ENCODE data around the gene GNAT3. TPM values are rescaled to one million over a fixed set of nuclear protein-coding genes. Genes with fewer than 3 reads are reported as not detected.

The GNAT3 gene
- total RNA-seq, 1 donor from 2014 or later, result not detected

GRCh38 chr7:80460857-80461256 is 51.0 kb downstream of the GNAT3 start:
- no peaks in the 10 kb centered on the region for H3K27me3 ChIP-seq (ENCODE audit: control insufficient read depth, insufficient read depth, low read length)
- H3K36me3 ChIP-seq (ENCODE audit: control insufficient read depth, insufficient read depth, low read length), result no peaks in the 10 kb centered on the region
- no peak for TF ChIP-seq CTCF (IDR thresholded peaks at IDR 0.05; ENCODE audit: insufficient read depth, low read length, poor library complexity, severe bottlenecking)
- no peak for DNase-seq (ENCODE audit: low read depth)
- H3K4me3 ChIP-seq (ENCODE audit: low read depth, low read length), result no peak overlapping the region

GRCh38 chr7:80459776-80460510 is 51.9 kb downstream of the GNAT3 start:
- Histone ChIP-seq H3K27me3 (ENCODE audit: control insufficient read depth, insufficient read depth, low read length) (no peaks in the 10 kb centered on the region), H3K36me3 (ENCODE audit: control insufficient read depth, insufficient read depth, low read length) (no peaks in the 10 kb centered on the region), H3K4me3 (ENCODE audit: low read depth, low read length) (no peak overlapping the region)
- TF ChIP-seq CTCF (IDR thresholded peaks at IDR 0.05; ENCODE audit: insufficient read depth, low read length, poor library complexity, severe bottlenecking), result no peak
- no peak for DNase-seq (ENCODE audit: low read depth)

GRCh38 chr7:80458822-80459725 is 52.8 kb downstream of the GNAT3 start:
- TF ChIP-seq CTCF (IDR thresholded peaks at IDR 0.05; ENCODE audit: insufficient read depth, low read length, poor library complexity, severe bottlenecking), result no peak
- no peak overlapping the region for H3K4me3 ChIP-seq (ENCODE audit: low read depth, low read length)
- no peaks in the 10 kb centered on the region for H3K36me3 ChIP-seq (ENCODE audit: control insufficient read depth, insufficient read depth, low read length)
- no peaks in the 10 kb centered on the region for H3K27me3 ChIP-seq (ENCODE audit: control insufficient read depth, insufficient read depth, low read length)
- DNase-seq (ENCODE audit: low read depth), result no peak

GRCh38 chr7:80453699-80454340 is 58.0 kb downstream of the GNAT3 start:
- Histone ChIP-seq H3K27me3 (ENCODE audit: control insufficient read depth, insufficient read depth, low read length) (no peaks in the 10 kb centered on the region), H3K4me3 (ENCODE audit: low read depth, low read length) (no peak overlapping the region), H3K36me3 (ENCODE audit: control insufficient read depth, insufficient read depth, low read length) (no peaks in the 10 kb centered on the region)
- DNase-seq (ENCODE audit: low read depth), result no peak
- TF ChIP-seq CTCF (IDR thresholded peaks at IDR 0.05; ENCODE audit: insufficient read depth, low read length, poor library complexity, severe bottlenecking), result peak; percentile 49

- no peak overlapping the region for H3K4me3 ChIP-seq (ENCODE audit: low read depth, low read length)
- TF ChIP-seq CTCF (IDR thresholded peaks at IDR 0.05; ENCODE audit: insufficient read depth, low read length, poor library complexity, severe bottlenecking), result no peak
- H3K27me3 ChIP-seq (ENCODE audit: control insufficient read depth, insufficient read depth, low read length), result no peaks in the 10 kb centered on the region
- no peaks in the 10 kb centered on the region for H3K36me3 ChIP-seq (ENCODE audit: control insufficient read depth, insufficient read depth, low read length)
- DNase-seq (ENCODE audit: low read depth), result no peak
These were observed 61.1 kb downstream of the GNAT3 start for GRCh38 chr7:80450621-80451308.

Data from kidney epithelial cell (primary cell).